Dermis blood vessel endothelial cell (primary cell): Measurements from ENCODE around the gene TEX52. TPM values are rescaled to one million over a fixed set of nuclear protein-coding genes. Genes with fewer than 3 reads are reported as not detected.

Source experiments
- DNase-seq: peaks from one replicate; pipeline ENCODE4 v3.0.0; 2010
- total RNA-seq: library from RNA; depleted of rRNA; stranded (reverse); fragments of >200 nt; gene quantifications from 2 replicates; pipeline ENCODE4 v1.2.3, GENCODE V29; 2014

The TEX52 gene
- total RNA-seq, 1 donor from 2014 or later: not detected

DNA sequence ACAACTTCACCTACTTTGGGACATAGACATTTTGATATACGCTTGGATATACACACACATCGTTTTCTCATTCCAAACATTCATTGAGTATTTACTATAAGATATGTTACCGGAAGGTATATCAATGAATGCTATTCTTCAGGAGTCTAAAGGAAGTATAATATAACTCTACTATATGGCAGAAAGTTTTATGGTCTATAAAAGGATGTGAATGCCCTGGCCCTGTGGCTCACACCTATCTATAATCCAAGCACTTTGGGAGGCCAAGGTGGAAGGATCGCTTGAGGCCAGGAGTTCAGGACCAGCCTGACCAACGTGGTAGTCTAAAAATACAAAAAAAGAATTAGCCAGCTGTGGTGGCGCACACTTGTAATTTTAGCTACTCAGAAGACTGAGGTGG lies 27.6 kb downstream of the TEX52 start:
- no peak for DNase-seq

DNA sequence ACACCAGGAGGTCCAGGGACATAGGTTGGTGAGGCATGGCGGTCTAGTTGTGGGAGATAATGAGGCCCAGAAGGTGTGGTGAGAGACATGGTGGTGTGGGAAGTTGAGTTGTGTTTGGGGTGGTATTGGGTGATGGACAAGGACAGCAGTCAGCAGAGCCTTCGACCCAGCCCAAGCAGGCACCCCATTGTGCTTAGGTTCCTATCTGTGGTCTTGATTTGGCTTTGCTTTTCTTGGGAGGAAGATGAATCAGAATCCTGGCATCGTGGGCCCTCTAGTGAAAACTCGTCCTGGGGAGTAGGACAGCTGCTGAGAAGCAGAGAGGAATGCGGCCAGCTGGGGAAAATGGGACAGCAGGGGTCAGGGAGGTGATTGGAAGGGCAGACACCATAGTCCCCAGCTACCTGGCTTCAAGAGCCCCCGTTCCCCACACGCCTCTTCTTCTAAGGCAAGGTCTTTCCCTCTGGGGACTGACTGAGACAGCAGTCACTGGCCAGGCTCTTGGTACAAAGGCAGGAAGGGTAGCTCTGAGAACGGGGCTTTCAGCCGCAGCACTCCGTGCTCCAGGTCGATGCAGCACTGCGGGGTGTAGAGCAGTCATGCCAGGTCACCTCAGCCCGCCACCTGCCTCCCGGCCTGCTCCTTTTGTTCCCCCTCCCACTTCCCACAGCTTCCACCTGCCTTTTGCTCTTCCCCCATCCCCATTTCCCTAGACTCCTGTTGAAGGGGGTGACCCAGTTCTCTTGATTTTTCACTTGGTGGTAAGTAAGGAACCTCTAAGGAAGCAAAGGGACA lies 29.9 kb downstream of the TEX52 start:
- DNase-seq: peak; percentile 46

DNA sequence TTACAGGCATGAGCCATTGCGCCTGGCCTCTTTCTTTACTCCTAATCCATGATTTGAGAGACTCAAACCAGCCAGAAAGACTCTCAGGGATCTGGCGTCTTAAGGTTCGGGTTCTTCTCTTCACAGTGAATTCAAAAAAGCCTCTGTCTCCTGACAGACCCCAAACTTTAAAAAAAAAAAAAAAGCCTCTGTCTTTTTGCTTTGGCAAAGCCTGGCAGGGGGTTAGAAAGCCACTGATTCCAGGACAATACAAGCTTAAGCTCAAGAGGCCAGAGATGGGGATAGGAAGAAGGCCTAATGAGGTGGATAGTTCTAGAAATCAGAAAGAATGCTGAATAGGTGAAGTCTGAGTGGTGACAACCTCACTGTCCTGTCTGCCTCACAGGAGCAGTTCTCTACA lies 30.8 kb downstream of the TEX52 start:
- no peak for DNase-seq

DNA sequence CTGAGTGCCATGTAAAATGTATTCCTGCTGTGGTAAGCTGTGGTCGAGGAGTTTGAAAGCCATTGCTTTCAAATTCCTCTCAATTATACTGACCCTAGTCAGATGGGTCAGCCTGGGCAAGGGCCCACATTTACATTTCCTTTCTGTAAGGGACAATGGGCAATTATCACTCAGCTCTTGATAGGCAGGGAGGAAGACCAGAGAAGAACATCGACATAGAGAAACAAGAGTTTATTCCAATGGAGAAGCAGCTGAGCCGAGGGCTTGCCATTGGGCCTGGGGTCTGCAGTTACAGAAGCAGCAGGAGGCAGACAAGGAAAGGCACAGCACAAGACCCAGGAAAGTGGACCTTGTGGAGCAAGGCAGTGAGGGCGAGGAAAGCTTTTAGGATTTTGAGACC lies 31.7 kb downstream of the TEX52 start:
- DNase-seq: no peak

DNA sequence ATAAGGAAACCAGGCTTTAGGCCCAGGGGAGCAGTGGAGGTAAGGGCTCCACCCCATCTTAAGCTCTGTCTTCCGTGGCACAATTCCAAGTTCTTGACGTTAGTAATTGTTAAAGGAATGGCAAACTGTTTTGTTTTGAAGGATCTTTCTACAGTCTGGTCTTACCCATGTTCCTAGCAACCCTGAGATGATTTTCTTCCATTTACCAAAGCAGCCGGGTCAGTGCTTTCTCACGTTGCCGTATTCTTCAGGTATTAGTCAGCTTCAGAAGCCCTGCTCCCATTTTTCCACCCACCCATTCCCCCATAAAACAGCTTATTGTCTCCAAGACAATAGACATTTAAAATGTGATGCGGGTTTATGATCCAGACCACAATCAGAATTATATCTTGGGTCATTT lies 32.3 kb downstream of the TEX52 start:
- no peak for DNase-seq

DNA sequence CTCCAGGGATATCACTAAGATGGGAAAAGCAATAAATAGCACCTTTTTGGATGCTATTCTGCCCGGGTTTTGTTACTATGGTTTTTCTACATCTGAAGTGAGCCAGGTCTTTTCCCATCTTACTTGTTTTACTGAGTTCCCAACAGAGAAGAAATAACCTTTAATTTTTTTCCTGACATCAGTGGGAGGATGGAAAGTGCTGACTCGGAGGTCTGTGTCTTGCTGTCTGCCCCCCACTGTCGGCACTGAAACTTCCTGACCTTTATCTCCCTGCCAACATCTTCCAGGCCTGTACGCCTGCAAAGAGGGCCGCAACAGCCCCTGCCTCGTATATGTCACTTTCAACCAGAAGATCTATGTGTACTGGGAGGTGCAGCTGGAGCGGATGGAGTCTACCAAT lies 33.4 kb downstream of the TEX52 start:
- DNase-seq: no peak

DNA sequence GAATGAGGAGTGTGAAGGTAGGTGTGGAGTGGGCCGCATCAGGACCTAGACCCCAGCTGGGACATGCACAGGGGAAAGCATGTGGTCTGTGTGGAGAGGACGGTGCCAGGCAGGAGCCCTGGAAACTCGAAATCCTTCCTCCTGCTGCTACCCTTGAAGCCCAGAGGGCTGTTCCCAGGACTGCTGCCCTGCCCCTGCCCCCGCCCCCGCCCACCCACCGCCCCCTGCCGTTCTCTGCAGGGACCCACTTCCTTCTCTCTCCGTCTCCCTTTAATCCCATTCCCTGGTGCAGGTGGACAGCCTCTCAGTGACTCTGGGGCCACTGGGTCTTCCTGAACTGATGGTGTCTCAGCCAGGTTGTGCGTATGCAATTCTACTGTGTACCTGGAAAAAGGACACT lies 36.4 kb downstream of the TEX52 start:
- no peak for DNase-seq

DNA sequence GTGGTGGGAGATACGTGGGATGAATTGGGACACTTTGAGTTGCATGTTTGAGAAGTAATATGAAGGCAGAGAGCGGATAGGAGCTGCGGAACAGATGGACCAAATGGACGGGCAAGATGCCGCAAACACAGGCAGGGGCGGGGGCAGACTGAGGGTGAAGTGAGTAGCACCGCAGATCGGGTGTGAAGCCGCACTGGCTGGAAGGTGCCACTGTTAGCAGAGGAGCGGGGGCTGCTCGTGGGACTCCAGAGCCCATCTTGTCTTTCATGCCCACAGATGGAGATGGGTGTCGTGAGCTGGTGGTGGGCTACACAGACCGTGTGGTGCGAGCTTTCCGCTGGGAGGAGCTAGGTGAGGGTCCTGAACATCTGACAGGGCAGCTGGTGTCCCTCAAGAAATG lies 37.0 kb downstream of the TEX52 start:
- DNase-seq: no peak

DNA sequence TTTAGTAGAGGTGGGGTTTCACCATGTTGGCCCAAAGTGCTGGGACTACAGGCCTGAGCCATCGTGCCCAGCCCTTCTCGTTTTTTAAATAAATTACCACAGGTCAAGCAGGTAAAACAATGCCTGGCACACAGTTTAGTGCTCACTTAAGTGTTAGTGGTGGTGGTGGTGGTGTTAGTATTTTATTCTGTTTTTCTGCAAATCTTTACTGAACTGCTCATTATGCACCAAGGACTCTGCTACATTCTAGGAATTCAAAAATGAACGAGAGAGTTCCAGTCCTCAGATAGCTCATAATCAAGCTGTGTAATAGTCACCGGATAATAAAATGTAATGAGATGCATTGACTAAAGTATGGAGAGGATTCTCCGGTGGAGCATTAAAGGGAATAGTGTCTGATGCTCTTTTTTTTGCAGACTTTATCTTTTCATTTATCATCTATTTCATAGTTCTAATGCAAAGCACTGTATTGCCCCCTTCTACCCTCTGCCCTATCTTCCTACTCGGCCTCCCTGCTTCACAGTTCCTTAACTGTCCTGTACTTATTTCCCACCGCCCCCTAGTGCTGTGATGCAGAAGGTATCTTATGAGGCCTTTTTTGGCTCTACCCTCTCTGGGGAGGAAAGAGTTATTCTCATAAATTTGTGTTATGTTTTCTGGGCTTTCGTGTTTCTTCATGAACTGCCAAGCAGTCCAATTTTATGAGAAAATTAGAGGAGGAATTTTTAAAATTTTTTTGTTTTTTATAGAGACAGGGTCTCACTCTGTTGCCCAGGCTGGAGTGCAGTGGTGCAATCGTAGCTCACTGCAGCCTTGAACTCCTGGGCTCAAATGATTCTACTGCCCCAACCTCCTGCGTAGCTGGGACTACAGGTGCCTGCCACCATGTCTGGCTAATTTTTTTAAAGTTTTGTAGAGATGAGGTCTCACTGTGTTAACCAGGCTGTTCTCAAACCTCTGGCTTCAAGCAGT lies 43.3 kb downstream of the TEX52 start:
- peak; percentile 80 for DNase-seq

DNA sequence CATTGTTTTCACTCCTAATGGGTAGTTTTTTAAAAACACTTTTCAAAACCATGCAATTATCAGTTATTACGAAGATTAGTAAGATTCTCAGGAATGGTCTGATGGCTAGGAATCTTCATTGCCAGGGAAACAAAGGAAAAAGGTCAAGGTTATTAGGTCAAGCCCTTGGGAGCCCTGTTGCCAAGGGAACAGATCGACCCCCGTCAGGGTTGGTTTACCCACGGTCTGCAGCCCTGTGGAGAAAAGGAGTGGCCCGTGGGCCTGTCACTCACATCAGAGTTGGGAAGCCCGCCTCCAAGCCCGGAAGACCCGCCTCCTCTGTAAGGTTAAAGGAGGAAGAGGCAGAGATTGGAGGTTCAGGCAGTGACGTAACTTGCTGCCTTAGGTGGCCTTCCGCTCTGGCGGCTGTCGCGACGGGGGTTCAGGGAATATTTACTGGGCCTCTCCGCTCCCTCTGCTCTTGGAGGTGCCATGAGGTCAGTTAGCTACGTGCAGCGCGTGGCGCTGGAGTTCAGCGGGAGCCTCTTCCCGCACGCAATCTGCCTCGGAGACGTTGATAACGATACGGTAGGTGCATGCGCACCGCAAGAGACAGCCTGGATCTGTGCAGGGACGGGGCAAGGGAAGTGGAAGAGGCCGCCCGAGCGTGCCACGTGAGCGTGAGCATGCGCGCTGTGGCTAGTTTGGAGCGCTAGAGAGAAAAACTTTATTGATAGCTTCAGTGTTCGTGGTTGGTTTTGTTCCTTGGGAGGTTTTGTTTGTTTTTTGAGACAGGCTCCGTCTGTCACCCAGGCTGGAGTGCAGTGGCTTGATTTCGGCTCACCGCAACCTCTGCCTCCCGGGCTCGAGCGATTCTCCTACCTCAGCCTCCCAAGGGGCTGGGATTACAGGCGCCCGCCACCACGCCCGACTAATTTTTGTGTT lies 44.3 kb downstream of the TEX52 start, which contains the start of gene ITFG2:
Gene ITFG2, plus strand, starts transcription at position 379 of the 924 bp plus-strand sequence. Its CDS starts 93 bp downstream, at position 472.
- peak; percentile 98 for DNase-seq

DNA sequence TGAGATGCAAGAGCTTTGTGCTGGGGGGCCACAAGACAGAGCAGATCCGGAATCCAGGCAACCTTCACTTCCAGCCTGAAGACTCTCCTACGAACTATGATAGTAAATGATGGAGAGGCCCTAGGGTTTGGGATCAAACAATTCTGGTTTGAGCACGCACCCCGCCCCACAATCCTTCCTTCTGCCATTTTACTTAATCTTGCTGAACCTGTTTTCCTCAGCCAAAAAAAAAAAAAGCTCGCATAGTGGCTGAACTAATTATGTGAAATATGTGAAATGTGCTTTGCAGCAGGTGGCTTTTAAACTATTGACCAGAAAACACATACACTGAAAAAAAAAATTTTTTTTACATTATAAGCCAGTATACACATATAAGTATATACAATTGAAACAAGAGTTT lies 45.0 kb downstream of the TEX52 start:
- DNase-seq: no peak

DNA sequence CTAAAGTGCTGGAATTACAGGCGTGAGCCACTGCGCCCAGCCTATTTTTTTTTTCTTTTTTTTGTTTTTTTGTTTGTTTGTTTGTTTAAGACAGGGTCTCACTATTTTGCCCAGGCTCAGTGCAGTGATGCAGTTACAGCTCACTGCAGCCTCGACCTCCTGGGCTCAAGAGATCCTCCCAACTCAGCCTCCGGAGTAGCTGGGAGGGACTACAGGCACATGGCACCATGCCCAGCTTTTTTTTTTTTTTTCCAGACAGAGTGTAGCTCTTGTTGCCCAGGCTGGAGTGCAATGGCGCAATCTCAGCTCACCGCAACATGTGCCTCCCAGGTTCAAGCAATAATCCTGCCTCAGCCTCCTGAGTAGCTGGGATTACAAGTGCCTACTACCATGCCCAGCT lies 50.1 kb downstream of the TEX52 start:
- no peak for DNase-seq

DNA sequence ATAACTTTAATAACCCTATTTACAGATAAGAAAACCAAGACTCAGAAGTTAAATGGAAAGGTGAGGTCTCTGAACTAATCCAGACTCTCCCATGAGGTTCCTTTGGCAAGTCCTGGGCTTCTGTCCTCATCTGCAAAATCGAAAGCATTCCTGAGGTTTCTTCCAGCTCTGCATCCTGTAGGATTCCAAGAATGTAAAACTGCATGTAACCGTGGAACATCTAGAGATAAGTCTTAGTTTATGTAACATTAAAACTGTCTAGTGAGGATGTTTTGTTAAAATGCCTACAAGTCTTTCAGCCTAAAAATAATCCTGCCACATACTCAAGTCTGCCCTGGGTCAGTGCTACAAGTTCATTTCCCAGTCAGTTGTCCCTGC lies 51.7 kb downstream of the TEX52 start:
- DNase-seq: no peak

DNA sequence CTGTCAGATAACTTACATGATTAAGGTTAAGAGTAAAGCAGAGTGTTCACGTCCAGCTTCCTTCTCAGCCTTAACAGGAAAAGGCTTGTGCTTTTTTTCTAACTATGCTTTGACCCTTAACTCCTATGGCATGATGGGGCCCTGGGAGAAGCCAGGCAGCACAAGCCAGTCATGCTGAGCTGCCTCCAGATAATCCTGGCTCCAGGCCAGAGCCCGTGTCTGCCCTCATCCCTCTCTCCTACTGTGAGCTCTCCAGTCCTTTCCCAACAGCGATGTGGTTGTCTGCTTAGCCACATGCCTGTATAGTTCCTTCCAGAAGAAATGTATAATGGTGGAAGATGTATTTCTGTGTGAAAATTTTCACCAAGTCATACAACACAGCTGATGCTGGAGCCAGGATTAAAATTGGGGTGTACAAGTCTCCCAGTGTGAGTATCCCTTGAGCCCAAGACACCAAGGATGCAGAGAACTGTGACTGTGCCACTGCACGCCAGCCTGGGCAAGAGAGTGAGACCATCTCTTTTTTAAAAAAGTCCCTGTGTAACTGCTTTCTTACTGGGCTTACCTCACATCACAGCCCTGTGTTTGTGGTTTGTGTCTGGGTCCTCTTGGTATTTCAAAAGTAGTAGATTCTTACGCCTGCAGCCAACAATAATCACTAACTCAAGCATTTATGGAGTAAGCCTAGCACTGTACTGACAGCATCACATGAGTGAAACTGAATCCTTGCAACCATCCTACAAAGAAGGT lies 52.3 kb downstream of the TEX52 start:
- peak; percentile 34 for DNase-seq

DNA sequence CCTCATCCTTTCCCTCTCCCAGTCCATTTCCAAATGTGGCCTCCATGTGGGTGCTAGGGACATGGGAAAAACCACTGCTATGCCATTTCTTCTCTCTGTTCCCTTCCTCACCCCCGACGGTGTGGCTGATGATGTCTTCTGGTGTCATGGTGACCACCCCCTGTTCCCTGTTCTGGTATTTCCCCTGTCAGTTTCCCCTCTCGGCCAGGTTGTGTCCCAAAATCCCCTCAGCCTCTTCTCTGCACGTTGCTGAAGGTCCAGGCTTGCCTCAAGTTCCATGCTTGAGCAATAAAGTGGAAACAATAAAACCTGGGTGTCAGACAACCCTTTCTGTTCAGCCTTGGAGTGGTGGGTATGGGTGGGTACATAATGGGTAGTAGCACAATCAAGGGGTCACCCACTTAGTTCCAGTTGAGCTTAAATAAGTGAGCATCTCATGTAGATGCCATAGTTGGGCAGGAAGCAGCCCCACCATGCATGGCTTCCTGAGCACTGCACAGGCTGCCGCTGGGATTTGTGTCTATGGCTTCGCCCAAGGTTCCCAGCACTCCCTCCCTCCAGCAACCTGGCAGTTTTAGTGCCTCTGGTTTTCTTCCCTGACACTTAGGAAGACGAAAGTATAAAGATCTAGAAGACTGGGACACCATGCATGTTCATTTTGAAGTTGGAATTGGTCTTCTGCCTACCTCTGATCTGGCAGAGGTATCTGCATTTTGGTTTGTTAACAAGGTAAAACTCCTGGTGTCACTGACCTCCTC lies 53.0 kb downstream of the TEX52 start:
- DNase-seq: no peak

DNA sequence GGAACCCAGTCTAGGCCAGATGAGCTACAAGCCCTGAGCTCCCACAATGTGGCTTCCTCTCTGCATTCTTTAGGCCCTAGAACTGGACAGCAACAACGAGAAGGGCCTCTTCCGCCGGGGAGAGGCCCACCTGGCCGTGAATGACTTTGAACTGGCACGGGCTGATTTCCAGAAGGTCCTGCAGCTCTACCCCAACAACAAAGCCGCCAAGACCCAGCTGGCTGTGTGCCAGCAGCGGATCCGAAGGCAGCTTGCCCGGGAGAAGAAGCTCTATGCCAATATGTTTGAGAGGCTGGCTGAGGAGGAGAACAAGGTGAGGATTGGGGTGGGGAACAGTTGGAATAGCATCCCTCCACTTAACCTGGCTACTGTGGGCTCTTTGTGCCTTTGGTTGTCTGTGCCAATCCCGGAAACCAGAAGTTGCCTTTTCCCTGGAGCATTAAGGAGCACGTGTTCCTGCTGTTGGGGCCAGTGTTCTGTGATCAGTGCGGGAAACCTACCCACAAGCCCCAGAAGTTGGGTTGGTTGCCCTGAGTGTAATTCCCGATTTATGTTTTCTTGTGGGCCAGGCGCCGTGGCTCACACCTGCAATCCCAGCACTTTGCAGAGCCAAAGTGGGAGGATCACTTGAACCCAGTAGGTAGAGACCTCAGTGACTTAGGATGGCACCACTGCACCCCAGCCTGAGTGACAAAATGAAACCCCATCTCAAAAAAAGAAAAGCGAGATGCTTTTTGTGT lies 55.6 kb downstream of the TEX52 start:
- no peak for DNase-seq

DNA sequence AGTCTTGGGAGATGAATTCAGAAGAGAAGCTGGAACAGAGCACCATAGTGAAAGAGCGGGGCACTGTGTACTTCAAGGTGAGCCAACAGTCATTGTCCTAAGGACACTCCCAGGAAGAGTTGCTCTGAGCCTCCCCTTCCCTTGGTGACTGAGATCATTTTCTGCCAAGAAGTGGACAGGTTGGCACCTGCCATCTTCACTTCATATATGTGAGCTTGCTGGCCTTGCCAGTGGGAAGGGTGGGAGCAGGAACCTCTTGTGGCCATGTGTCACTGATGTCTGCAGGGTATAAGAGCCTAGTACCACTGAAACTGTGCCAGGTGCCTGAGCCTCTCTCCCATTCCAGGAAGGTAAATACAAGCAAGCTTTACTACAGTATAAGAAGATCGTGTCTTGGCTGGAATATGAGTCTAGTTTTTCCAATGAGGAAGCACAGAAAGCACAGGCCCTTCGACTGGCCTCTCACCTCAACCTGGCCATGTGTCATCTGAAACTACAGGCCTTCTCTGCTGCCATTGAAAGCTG lies 56.7 kb downstream of the TEX52 start:
- no peak for DNase-seq
